Mesenteric fat pad (tissue), 1 donor: ENCODE measurements around the gene SHC1. TPM values are rescaled to one million over a fixed set of nuclear protein-coding genes. Genes with fewer than 3 reads are reported as not detected.

Experiments used
- DNase-seq: peaks from one replicate; pipeline ENCODE4 v3.0.0-alpha.2; 2020; ENCODE audit warnings: low spot score
- total RNA-seq: library from RNA; stranded (reverse); fragmentation: NEBNext Ultra II Directional; extraction: Animal tissue kit (Norgen Biotek cat#: 25700); gene quantifications from one replicate; pipeline ENCODE4 v1.2.1, GENCODE V29; 2021
- donor health status: DM: yes; HTN: yes; CAD: no.

SHC1 gene
- total RNA-seq, 1 donor from 2014 or later = 199 TPM

DNA sequence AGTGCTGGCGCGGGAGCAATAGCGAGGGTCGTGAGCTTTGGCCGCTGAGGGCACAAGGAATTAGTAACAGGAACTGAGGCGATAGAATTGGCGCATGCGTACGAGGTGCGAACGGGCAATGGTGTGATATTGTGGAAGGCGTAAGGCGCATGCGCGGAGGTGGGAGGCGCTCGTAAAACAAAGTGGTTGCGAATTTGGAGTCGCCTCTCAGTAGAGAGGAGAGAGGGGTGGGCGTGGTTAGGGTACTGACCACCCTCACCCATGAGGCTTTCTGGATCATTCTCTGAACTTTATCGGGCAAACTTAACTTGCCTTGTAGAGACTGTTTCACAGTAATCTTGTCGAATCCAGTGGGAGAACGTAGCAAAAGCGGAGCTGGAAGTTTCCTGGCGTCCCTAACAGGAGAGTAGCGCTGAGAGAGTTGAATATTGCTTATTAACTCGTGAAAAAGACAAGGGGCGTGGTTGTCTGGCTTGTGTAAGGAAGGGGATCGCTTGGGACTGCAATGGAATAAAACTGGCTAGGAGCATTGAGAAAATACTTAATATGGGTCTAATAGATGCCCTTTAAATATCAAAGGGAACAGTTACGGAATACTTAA is 4.4 kb upstream of the SHC1 start:
- DNase-seq = peak; percentile 98

DNA sequence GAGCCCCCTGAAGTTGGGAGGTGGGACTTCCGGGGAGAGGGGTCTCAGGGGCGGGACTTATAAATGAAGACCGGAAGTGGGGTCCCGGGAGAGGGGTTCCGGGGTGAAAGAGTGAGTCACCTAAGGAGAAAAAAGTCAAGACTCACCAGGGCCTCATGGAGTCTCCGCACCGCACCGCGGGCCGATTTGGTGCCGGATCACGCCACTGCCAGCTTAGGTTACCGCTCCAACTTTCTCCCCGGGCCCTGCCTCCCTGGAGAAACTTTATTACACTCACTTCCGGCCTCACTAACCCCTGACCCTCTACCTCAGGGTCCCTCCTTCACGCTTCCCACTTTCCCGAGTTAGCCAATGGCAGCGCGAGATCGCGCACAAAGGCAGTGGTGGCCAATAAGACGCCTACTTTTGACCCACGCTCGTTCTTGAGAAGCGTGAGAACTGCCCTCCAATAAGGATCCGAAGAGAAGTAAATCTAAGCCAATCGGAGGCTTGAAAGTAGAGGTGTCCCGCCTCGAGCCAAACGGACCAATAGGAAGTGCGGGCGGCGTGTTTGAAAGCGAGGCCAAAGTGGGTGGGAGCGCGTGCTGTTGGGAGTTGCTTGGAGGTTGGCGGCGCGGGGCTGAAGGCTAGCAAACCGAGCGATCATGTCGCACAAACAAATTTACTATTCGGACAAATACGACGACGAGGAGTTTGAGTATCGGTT is 3.7 kb upstream of the SHC1 start, which contains the start of gene CKS1B:
Gene CKS1B, plus strand, starts transcription at position 580 of the 706 bp plus-strand sequence. Its CDS starts 65 bp downstream, at position 645.
- peak; percentile 98 for DNase-seq

DNA sequence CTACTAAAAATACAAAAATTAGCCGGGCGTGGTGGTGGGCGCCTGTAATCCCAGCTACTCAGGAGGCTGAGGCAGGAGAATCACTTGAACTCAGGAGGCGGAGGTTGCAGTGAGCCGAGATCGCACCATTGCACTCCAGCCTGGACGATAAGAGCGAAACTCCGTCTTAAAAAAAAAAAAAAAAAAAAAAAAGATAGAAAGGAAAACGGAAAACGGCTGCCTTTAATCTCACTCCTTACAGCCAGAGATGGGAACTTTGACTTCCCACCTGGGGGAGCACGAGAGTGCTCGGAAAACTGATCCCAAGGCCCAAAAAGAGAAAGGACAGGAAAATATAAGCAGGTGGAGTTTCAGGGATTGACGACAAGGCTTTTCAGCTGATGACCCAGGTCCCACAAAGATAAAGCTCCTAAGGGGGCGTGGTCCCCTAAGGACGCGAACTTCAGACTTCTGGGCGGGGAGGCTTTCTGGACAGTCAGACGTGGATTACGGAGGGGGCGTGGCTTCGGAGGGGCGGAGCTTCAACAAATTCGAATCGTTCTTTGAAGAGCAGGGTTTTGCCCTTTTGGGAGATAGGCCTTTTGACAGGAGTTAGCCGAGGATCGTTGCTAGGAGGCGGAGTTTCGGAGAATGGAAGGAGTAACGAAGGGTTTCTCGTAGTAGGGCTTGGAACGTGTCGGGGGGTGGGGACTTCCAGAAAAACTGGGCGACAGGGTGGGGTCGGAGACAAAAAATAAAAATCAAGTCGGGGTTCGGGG is 3.0 kb upstream of the SHC1 start:
- peak; percentile 97 for DNase-seq

DNA sequence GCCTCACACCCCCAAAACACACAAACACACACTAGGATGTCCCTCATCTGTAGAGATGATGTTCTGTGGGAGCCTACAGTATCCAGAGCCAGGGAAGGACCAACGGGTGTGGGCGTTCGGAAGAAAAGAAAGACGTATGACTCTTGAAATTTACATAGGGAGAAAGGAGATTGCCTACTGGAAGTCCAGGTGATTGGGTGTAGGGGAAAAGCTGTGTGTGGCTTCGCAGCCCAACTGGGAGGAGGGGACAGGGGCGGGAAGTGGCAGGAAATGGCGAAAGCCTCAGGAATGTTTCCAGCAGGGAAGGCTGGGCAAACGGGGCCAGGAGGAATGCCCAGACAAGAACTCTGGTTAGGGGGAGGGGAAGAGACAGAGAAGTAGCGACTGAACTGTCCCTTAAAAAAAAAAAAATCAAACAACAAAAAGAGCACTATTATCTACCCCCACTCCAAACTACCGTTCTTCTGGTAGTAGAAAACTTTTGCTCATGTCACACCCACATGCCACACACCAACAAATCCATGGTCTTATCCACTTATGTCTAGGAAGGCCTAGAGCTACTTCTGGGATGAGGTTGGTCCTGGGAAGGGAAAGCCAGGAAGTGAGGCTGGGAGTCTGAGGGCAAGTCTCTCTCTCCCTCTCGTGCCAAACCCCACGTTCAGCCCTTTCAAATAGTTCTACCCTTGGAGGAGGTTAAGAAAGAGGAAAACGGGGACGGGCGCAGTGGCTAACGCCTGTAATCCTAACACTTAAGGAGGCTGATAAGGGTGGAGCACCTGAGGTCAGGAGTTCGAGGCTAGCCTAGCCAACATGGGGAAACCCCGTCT is 2.2 kb upstream of the SHC1 start:
- no peak for DNase-seq

DNA sequence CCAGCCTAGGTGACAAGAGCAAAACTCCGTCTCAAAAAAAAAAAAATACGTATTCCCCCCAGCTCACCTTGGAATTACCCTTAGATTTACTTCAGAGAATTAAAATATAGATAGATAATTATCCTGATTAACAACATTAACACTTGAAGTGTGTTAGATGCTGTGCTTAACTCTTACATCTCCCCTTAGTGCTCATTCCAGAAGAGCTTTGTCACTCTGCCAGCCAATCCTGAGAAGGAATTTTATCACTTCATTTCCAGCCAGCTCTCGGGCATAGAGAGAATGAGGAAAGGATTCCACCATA is 1.6 kb upstream of the SHC1 start:
- no peak for DNase-seq

DNA sequence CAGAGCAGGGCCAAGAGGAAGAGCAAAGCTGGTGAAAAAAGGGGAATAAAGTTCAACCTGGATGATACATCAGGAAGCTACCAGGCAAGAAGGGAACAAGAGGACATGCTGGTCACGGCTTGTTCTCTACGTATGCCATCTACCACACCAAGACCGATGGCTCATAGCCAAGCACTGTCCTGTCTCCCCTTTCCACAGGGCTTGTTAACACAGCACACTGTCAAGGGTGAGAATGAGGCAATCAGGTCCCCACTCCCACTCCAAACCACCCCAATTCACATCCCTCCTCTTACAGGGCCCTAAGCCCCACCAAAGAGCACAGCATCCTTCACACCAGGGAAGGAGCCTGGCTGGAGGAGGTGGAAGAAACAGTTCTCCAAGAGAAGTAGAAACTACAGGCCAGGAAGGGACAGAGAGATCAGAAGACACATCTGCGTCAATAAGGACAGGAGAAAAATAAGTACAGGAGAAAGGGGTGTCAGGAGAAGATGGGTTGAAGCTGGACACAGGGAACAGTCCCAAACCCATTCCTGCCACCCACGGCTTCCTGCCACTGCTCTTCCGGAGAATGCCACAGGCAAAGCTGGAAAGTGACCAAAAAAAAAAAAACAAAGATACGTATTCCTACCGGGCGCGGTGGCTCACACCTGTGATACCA is 923 bp upstream of the SHC1 start:
- no peak for DNase-seq

DNA sequence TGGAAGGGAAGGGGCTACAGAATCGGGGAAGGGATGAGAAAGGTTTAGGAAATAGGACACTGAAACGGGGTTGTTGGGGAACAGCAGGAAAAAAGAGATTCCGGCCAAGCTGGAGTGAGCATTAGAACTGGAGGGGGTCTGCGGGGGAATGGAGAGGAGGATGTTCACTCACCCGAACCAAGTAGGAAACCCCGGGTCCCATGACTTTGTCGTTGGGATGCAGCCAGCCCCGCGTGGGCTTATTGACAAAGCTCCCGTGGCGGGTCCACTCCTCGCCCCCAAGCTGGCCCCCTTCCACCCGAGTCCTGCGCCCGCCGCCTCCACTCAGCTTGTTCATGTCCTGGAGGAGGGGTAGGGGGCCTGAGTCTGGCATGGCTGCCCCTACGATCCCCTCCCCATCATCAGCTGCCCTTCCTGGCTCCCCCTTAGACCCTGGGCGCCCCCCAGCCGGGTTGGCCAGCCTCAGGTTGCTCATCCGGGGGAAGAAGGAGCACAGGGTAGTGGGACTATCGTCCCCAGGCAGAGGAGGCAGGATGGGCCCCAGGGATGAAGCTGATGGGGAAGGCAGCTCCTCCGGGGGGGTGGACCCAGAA is 591 bp downstream of the SHC1 start:
- DNase-seq = no peak

DNA sequence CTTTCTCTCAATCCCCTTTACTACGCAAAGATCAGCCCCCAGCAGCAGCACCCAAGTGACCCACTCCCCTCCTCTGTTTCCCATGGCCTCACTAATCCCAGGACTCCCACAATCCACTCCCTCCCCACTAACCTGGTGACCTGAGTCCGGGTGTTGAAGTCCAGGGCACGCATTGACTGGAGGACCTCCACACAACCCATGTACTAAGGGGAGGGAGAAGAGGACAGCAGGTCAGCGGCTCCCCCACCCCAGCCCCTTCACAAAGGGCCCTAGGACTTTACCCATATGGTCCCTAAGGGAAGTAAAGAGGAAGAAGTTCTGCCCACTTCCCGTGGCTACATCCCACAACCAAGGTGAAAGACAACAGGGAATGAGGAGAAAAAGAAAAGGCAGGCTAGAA is 1.3 kb downstream of the SHC1 start:
- no peak for DNase-seq

DNA sequence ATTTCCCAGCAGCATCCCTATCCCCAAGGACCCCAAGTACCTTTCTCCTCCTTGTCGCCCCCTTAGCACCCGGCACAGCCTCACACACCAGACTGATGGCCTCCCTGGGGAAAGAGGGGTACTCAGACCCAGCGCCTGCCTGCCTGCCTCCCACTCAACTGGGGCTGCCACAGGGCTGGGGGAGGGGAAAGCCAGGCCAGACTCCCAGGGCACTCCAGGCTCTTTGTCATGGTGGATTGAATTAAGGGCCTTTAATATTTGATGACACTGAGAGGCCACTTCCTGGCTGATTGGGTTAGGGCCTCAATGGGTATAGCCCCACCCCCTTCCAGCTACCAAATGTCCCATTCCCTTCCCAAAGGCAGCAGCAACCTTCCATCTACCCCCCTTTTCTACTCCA is 1.8 kb downstream of the SHC1 start:
- no peak for DNase-seq

DNA sequence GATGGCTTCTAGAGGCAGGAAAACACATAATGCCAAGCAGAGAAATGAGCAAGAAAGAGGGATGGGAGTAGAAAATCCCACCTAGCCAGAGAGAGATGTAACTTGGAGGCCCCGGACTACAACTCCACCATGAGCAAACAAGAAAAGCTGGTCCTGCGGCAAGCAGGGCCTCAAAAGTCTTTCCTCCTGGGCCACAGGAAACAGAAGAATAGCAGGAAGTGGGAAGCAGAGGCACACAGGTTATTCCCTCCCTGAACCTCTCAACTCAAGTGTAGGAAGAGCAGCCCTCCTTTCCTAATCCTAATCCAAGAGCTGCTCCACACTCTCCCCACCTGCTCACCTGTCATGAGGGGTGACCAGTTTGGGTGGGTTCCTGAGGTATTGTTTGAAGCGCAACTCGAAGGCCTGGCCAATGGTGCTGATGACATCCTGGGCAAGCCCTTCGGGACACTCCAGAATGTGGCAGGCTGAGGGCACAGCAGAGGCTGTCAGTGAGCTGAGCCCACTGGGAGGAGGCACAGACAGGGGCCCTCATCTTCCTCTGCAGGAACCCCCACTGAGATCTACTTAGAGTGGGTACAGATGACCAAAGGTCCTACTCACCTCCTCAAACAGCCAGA is 3.1 kb downstream of the SHC1 start:
- DNase-seq = no peak

DNA sequence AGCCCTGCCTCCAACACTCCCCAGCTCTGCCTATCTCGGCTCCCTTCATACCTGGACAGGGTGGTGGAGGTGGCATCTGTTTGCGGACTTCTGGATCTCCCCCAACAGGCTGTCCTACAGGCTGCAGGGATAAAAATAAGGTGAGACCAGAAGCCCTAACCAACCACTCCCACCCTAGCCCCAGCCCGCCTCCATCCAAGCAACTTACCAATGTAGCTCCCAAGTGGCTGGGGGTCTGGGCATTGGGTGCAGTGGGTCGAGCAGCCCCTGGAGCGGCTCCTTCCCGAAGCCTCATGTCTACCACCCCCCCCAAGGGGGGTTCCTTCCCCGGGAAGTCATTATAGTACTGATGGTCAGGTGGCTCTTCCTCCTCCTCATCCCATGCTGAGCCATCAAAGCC is 4.4 kb downstream of the SHC1 start:
- DNase-seq = no peak

DNA sequence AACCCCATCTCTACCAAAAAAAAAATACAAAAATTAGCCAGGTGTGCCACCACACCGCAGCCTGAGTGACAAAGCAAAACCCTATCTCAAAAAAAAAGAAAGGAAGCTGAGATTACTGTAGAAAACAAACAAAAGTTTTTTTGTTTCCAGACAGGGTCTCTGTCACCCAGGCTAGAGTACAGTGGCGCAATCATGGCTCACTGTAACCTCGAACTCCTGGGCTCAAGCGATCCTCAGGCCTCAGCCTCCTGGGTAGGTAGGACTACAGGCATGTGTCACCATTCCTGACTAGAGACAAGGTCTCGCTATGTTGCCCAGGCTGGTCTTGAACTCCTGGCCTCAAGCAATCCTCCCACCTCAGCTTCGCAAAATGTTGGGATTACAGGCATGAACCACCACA is 6.2 kb downstream of the SHC1 start:
- no peak for DNase-seq

DNA sequence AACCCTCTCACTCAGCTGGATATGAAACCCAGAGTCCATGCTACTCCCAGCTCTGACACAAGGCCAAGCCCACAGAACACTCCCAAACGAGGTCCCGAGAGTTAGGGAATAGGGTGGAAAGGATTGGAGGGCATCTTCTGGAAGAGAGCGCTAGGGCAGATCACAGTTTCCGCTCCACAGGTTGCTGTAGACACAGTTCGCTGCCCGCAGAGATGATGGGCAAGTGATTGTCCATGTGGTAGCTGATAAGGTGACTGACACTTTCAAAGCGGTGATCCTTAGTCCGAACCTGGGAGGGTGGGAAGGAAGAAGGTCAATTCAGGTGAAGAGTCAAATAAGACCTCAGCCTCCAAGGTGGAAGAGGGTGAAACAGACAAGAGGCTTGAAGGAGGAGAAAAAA is 6.9 kb downstream of the SHC1 start:
- no peak for DNase-seq

DNA sequence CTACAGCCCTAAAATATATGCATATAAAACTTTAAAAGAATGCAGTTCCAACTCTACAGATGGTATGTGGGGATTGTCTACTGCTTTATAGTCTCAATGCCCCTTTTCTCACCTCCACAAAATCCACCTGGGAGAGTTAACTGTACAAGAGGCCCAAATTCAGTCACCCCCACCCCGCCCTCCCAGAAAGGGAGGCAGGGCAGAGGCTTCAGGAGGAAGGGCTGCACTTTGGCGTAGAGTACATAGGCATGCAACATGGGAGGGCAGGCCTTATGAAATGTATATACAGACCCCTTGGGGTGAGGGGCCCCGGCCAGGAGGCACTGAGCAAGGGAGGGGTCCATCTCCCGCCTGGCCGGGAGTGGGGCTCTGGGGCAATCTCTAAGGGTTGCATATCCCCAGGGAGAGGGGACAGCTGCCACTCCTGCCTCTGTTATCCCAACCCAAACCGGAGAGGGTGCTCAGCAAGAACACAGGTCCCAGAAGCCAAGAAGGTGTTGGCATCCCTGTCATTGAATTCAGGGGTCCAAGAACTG is 7.7 kb downstream of the SHC1 start:
- DNase-seq = no peak

DNA sequence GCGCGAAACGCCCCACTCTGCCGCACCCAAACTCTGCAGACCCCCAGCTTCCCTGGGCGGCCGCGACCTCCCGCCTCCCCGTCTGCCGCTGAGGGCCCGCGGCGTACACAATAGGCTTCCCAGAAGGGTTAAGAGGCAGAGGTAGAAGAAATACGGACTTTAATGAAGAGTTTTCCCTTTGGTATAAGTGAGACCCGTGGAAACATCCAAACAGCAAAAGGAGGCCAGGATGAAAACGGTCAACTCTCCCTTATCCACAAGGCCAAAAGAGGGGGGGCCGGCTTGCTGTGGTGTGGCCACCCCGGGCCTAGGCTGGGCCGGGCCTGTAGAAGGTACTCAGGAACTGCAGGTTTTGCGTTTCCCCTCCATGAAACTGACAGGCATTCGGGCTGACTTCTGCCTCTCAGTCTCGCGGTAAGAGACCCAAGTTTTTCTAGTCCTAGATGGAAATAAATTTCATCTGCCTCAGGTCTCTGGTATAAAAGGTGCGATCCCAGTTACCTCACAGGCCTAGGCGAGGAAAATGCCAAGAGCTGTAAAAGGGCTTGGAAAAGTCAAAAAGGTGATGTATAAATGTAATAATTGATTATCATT is 8.3 kb downstream of the SHC1 start:
- no peak for DNase-seq

DNA sequence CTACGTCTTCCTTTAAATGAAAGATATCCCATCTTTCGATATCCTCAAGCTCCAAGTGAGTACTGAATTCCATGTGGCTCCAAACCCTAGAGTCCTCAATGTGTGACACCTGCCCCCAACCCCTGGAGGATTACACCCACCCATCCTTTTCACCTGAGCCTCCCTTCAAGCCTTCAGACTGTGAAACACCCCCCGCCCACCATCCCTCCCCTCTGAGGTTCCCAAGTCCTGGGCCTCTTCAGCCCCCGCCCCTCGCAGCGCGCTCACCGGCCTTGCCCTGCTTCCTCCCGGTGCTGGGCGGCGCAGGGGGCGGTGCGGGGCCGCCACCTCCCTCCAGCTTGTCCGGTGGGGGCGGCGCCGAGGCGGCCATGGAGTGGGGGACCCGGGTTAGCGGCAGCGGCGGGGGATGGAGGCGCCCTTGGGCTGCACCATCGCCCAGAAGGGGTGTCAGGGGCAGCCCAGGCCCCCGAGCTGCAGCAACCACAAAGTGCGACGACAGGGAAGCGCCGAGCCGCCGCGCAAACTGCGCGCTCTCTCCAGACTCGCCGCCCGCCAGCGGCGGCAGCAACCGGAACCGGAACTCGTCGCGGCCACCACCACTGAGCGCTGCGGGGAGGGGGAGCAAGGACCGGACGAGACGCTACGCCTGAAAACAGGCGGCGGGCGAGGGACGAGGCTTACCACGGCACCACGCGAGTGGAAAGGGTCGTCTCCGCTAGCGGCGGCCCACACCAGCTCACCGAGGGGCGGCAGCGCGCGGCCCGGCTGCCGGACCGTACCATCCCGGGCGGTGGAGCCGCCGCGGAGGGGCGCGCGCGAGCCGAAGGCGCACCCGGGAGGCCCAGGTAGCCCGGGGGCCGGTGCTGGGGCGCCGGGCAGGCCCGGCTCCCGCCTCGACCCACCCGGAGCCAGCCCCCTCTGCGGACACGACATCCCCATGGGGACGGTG is 9.1 kb downstream of the SHC1 start, which contains the start of gene PYGO2:
Gene PYGO2, minus strand, starts transcription at position 576 of the 949 bp plus-strand sequence. Its CDS starts 206 bp downstream, at position 370.
- DNase-seq = peak; percentile 96

DNA sequence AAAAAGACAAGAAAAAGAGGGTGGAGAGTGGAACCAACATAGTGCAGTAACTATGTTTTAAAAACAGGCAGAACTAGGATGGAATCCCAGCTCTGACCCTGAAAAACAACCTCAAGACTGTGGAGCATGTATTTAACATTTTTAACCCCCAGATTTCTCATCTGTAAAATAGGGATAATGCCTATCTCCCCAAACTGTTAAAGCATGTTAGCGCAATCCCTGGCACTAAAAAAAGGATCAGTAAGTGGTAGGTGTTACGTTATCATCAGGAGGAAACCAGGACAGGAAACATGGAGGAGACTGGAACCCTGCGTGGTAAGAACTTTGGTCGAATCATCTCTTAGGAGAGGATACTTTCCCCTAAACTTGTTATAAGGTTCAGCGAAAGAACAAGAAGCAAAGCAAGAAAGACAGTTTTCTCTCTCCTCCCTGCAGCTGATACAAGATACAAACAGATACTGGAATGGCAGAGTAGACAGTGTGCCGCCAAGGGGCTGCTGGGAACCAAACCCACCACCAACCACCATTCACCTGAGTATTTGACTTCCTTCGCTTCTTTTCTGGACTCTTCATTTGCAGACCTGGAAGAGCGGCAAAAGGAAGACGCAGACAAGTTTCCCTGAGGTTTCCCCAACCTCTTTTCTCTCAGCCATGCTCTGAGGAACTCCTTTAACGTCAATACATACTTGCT is 10.0 kb downstream of the SHC1 start:
- DNase-seq = no peak

DNA sequence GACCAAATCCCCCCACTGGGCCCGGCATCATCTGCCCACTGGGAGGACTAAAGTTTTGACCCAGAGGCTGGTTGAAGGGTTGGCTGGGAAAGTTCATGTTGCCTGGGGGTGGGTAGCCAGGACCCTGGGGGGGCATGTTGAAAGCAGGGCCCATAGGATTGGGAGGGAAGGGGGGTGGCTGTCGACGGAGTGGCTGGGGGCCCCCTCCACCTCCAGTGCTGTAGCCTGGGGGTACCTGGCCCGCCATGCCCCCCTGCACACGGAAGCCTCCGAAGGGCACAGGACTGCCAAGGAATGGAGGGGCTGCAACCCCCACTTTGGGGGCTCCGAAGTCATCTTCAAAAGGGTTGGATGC is 11.1 kb downstream of the SHC1 start:
- DNase-seq = no peak
